Aorta (tissue), 5 donors: Measurements from ENCODE around the gene ENPP5. TPM values are rescaled to one million over a fixed set of nuclear protein-coding genes. Genes with fewer than 3 reads are reported as not detected.
"Not testable (repeated sequence)": the region's sequence is repeated elsewhere in the genome, so short reads cannot be mapped to it uniquely, and the experiment has no call there.

Experiments
- ATAC-seq: fragments of 200-7000 bp; cut with Tn5 transposase; one replicate; pipeline ENCODE4 v1.9.1; 2022; ENCODE audit warnings: moderate library complexity; ENCODE audit not compliant: low FRiP score
- DNase-seq, 2 donors: peaks; one replicate each; pipeline ENCODE4 v3.0.0-alpha.2; 2020
- H3K27ac ChIP-seq, 2 donors: one replicate each; pipeline ENCODE4 v1.5.1; 2013; ENCODE audit warnings: low read length in 2 of 2, mild to moderate bottlenecking in 2 of 2, moderate library complexity in 2 of 2, control low read depth in 1 of 2, inconsistent platforms in 1 of 2, low read depth in 1 of 2
- H3K27me3 ChIP-seq, 2 donors: one replicate each; pipeline ENCODE4 v1.6.1; 2013; ENCODE audit warnings: control low read depth in 1 of 2, low read length in 1 of 2, mild to moderate bottlenecking in 1 of 2, moderate library complexity in 1 of 2; ENCODE audit not compliant: insufficient read depth in 2 of 2, control insufficient read depth in 1 of 2
- H3K36me3 ChIP-seq, 2 donors: one replicate each; pipeline ENCODE4 v1.6.1; 2013; ENCODE audit warnings: control low read depth in 1 of 2, low read length in 1 of 2, mild to moderate bottlenecking in 1 of 2; ENCODE audit not compliant: insufficient read depth in 2 of 2, control insufficient read depth in 1 of 2
- H3K4me1 ChIP-seq, 2 donors: one replicate each; pipeline ENCODE4 v1.6.1; 2013; ENCODE audit warnings: low read length in 2 of 2, control low read depth in 1 of 2, mild to moderate bottlenecking in 1 of 2, moderate library complexity in 1 of 2; ENCODE audit not compliant: insufficient read depth in 2 of 2, control insufficient read depth in 1 of 2
- H3K4me3 ChIP-seq, 2 donors: one replicate each; pipeline ENCODE4 v1.5.1; 2013; ENCODE audit warnings: low read length in 2 of 2, control low read depth in 1 of 2, mild to moderate bottlenecking in 1 of 2
- H3K9me3 ChIP-seq: one replicate; pipeline ENCODE4 v1.6.1; 2013; ENCODE audit warnings: mild to moderate bottlenecking, low read length; ENCODE audit not compliant: control insufficient read depth
- WGBS, 2 donors: extraction: QIAGEN DNeasy Blood & Tissue Kit; methylation state at CpG; one replicate each; pipeline ENCODE4 v1.1.7; 2013; 5-methylcytosine and 5-hydroxymethylcytosine counted together
- intact Hi-C, 2 donors: fragments of 100-400 bp; cut with DNase I; formaldehyde crosslinking; loops; one replicate each; pipeline versions ENCODE4 v1.14.2 to v1.15.0; 2022
- polyA plus RNA-seq, 2 donors: library from polyadenylated mRNA; stranded (reverse); fragments of 200-250 nt; gene quantifications; one replicate each; pipeline ENCODE4 v1.2.3, GENCODE V29; 2013
- total RNA-seq, 2 donors: library from RNA; stranded (reverse); fragmentation: NEBNext Ultra II Directional; extraction: Animal tissue kit (Norgen Biotek cat#: 25700); gene quantifications; one replicate each; pipeline ENCODE4 v1.2.1, GENCODE V29; 2021
- donor health status: healthy with polysubstance abuse.
- donor health status: Bipolar disorder and iron deficiency.
- donor health status: DM: no; HTN: no; CAD: no.
- donor health status: DM: no; HTN: no; CAD: no.
- donor health status: DM: yes; HTN: yes; CAD: no.

The ENPP5 gene
- total and polyA plus RNA-seq, 4 donors = 1.7 to 4.0 (median 3.3) TPM

DNA sequence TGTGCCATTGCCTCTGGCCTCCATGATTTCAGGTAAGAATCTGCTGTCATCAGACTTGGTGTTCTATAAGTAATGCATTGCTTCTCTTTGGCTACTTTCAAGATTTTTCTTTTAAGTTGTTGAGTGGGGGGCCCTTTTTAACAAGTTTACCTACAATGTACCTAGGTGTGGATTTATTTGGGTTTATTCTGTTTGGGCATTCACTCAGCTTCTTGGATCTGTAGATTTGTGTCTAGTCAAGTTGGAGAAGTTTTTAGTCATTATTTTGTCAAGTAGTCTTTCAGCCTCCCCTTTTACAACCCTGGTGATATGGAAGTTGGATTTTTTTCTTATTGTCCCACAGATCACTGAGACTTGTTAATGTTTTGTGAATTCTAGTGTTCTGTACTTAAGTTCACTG, 14.1 kb downstream of the ENPP5 start:
- H3K27me3 ChIP-seq = no peaks in the 10 kb centered on the region
- no peaks in the 10 kb centered on the region for H3K4me1 ChIP-seq
- no peak overlapping the region for H3K4me3 ChIP-seq
- H3K9me3 ChIP-seq = peaks cover 4% of the 10 kb centered on the region
- intact Hi-C loops = no loop called here
- ATAC-seq = no peak
- no peaks in the 10 kb centered on the region for H3K36me3 ChIP-seq
- H3K27ac ChIP-seq = no peak overlapping the region
- no peak for DNase-seq

GRCh38 chr6:46149066-46149465, 21.7 kb downstream of the ENPP5 start:
- H3K4me3 ChIP-seq, intact Hi-C loops, ATAC-seq, H3K4me1 ChIP-seq, DNase-seq, H3K27me3 ChIP-seq, H3K36me3 ChIP-seq, H3K9me3 ChIP-seq, H3K27ac ChIP-seq: not testable (repeated sequence)
- 90 to 92% methylated on average over 3 of the region's 3 CpGs for WGBS, 2 donors

DNA sequence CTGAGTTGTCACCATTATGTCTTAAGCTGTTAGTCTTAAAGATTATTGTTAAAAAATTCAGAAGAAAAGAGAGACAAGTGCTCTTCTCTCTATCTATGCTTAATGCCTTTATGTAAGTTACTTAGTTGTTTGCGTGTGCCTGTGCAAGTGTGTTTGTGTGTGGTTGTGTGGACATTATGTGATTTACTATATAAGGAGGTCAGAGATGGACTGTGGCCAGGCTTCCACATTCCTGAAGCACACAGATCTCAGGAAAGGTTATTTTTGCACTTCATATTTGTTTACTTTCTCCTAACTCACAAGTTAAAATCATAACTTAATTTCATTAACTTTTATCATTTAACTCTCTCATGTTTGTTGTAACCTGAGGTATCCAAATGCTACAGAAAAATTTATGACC, 26.5 kb downstream of the ENPP5 start:
- Histone ChIP-seq H3K27ac (no peak overlapping the region), H3K4me1 (peaks cover 1 to 2% of the 10 kb centered on the region in 2 donors), H3K9me3 (no peaks in the 10 kb centered on the region), H3K27me3 (no peaks in the 10 kb centered on the region), H3K4me3 (no peak overlapping the region), H3K36me3 (peaks cover 3 to 6% of the 10 kb centered on the region in 2 donors)
- WGBS, 2 donors = 13 to 19% methylated on average over 1 of the region's 1 CpG
- DNase-seq (no peak), ATAC-seq (no peak)
- intact Hi-C loops = no loop called here

GRCh38 chr6:46138281-46138680, 32.5 kb downstream of the ENPP5 start:
- Histone ChIP-seq H3K36me3 (peaks cover 3 to 5% of the 10 kb centered on the region in 2 donors), H3K9me3 (no peaks in the 10 kb centered on the region), H3K4me3 (no peak overlapping the region), H3K27me3 (no peaks in the 10 kb centered on the region), H3K27ac (no peak overlapping the region), H3K4me1 (peaks cover 0 to under 1% of the 10 kb centered on the region in 2 donors)
- no peak for DNase-seq
- intact Hi-C loops = no loop called here
- ATAC-seq = no peak
- 98 to 100% methylated on average over 1 of the region's 1 CpG for WGBS, 2 donors

DNA sequence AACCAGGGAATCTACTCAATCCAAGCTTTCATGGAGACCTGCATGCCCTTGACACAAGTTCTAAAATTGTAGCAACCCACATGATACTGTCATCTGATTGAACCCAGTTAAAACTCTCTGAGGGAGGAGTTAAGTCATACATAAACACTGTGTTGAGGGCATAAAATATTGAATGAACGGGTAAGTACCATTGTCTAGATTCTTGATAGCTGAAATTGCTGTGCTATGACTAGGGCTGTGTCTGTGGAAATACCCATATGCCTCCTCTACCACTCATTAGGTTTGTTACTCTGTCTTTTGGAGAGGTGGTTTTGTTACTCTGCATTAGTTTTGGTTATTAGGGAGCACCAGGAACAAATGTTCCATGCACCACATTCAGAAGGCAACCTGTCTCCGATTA, 33.4 kb downstream of the ENPP5 start:
- 83 to 87% methylated on average over 2 of the region's 2 CpGs for WGBS, 2 donors
- Histone ChIP-seq H3K27ac (no peak overlapping the region), H3K27me3 (no peaks in the 10 kb centered on the region), H3K4me3 (no peak overlapping the region), H3K4me1 (no peaks in the 10 kb centered on the region), H3K36me3 (peaks cover 0 to 3% of the 10 kb centered on the region in 2 donors), H3K9me3 (no peaks in the 10 kb centered on the region)
- intact Hi-C loops = no loop called here
- ATAC-seq (no peak), DNase-seq (no peak)

DNA sequence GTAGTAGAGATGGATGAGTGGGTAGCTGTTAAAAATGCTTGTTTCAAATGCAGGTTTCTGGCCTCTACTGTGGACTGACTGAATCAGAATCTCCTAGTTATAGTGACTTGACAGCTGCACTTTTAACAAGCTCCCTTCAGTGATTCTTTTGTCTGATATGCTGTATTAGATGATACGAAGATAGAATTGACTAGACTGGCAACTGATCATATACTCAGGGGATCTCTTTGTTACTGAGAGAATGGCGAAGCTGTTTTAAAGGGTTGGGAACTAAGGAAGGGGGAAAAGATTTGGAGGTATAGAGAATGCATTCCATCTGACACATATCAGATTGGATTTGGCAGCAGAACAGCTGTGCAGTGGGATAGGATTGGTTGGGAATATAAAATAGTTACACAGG, 33.9 kb downstream of the ENPP5 start:
- H3K27me3 ChIP-seq = no peaks in the 10 kb centered on the region
- no peak overlapping the region for H3K27ac ChIP-seq
- H3K36me3 ChIP-seq = peaks cover 0 to 3% of the 10 kb centered on the region in 2 donors
- H3K9me3 ChIP-seq = no peaks in the 10 kb centered on the region
- no peak overlapping the region for H3K4me3 ChIP-seq
- ATAC-seq (no peak), DNase-seq (no peak)
- H3K4me1 ChIP-seq = no peaks in the 10 kb centered on the region
- intact Hi-C loops = no loop called here
- 73 to 81% methylated on average over 2 of the region's 2 CpGs for WGBS, 2 donors

GRCh38 chr6:46135176-46135575, 35.6 kb downstream of the ENPP5 start:
- Histone ChIP-seq H3K27ac (no peak overlapping the region), H3K36me3 (peaks cover 0 to 3% of the 10 kb centered on the region in 2 donors), H3K4me3 (no peak overlapping the region), H3K4me1 (no peaks in the 10 kb centered on the region), H3K9me3 (no peaks in the 10 kb centered on the region), H3K27me3 (no peaks in the 10 kb centered on the region)
- ATAC-seq (no peak), DNase-seq (no peak)
- 93 to 96% methylated on average over 1 of the region's 1 CpG for WGBS, 2 donors
- intact Hi-C loops = no loop called here

GRCh38 chr6:46134216-46134615, 36.6 kb downstream of the ENPP5 start:
- ATAC-seq = no peak
- H3K27ac ChIP-seq = no peak overlapping the region

DNA sequence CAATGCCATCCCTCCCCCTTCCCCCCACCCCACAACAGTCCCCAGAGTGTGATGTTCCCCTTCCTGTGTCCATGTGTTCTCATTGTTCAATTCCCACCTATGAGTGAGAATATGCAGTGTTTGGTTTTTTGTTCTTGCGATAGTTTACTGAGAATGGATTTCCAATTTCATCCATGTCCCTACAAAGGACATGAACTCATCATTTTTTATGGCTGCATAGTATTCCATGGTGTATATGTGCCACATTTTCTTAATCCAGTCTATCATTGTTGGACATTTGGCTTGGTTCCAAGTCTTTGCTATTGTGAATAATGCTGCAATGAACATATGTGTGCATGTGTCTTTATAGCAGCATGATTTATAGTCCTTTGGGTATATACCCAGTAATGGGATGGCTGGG, 39.5 kb downstream of the ENPP5 start:
- DNase-seq, H3K4me1 ChIP-seq, ATAC-seq, H3K9me3 ChIP-seq, H3K4me3 ChIP-seq, intact Hi-C loops, H3K36me3 ChIP-seq, H3K27ac ChIP-seq, H3K27me3 ChIP-seq: not testable (repeated sequence)
- WGBS, 2 donors = 98 to 100% methylated on average over 1 of the region's 1 CpG

More at GRCh38 chr6:46134216-46134615, 36.6 kb downstream of the ENPP5 start:
- Histone ChIP-seq H3K9me3 (no peaks in the 10 kb centered on the region), H3K4me1 (no peaks in the 10 kb centered on the region), H3K36me3 (no peaks in the 10 kb centered on the region), H3K4me3 (no peak overlapping the region), H3K27me3 (no peaks in the 10 kb centered on the region)
- intact Hi-C loops = no loop called here
- 90 to 96% methylated on average over 2 of the region's 2 CpGs for WGBS, 2 donors
- no peak for DNase-seq
